A673 (cell line): ENCODE data around the gene SLAMF7. TPM values are rescaled to one million over a fixed set of nuclear protein-coding genes. Genes with fewer than 3 reads are reported as not detected.

ENCODE experiments used
- BruUV-seq: library from RNA; stranded (reverse); fragments of 400-500 nt; replicated peaks from 2 replicates; lab custom pipeline; 2021; lab: Mats Ljungman, UMichigan
- CTCF ChIA-PET: fragments of 300-600 bp; sonication (Branson Sonifier 250); formaldehyde crosslinking; loops from one replicate; lab custom pipeline; 2022; ENCODE audit warnings: antibody characterized with exemption; lab: Charles Lee
- POLR2A ChIA-PET: fragments of 300-600 bp; sonication (Branson Sonifier 250); formaldehyde crosslinking; loops from one replicate; lab custom pipeline; 2022; ENCODE audit warnings: antibody characterized with exemption; ENCODE audit not compliant: low non-redundant PET; lab: Charles Lee
- DNase-seq: peaks from one replicate; pipeline ENCODE4 v3.0.0-alpha.2; 2015; ENCODE audit warnings: low spot score
- H3K27ac ChIP-seq: fragments of 200-600 bp; sonication (generic); 2 replicates; pipeline ENCODE4 v1.5.1; 2016; ENCODE audit warnings: mixed run types, low read depth, mild to moderate bottlenecking, mixed read lengths, antibody characterized with exemption, low read length; ENCODE audit not compliant: poor library complexity, severe bottlenecking
- H3K27me3 ChIP-seq: fragments of 200-600 bp; sonication (generic); replicated peaks from 2 replicates; pipeline ENCODE4 v1.6.1; 2017; ENCODE audit warnings: mixed run types, low read depth, mild to moderate bottlenecking, mixed read lengths, antibody characterized with exemption, low read length; ENCODE audit not compliant: insufficient read depth, poor library complexity
- H3K36me3 ChIP-seq: fragments of 200-600 bp; sonication (generic); 2 replicates; pipeline ENCODE4 v1.6.1; 2016; ENCODE audit warnings: mixed run types, mild to moderate bottlenecking, mixed read lengths, antibody characterized with exemption, low read length; ENCODE audit not compliant: insufficient read depth, poor library complexity, severe bottlenecking
- H3K4me1 ChIP-seq: fragments of 200-600 bp; sonication (generic); 2 replicates; pipeline ENCODE4 v1.6.1; 2017; ENCODE audit warnings: mixed run types, mild to moderate bottlenecking, mixed read lengths, antibody characterized with exemption, low read length; ENCODE audit not compliant: insufficient read depth, poor library complexity, severe bottlenecking
- H3K4me3 ChIP-seq: fragments of 200-600 bp; sonication (generic); 2 replicates; pipeline ENCODE4 v1.5.1; 2016; ENCODE audit warnings: low read depth, mixed run types, mild to moderate bottlenecking, mixed read lengths, low read length; ENCODE audit not compliant: poor library complexity, severe bottlenecking
- H3K9me3 ChIP-seq: fragments of 200-600 bp; sonication (generic); 2 replicates; pipeline ENCODE4 v1.6.1; 2016; ENCODE audit warnings: mixed run types, low read depth, mild to moderate bottlenecking, mixed read lengths, antibody characterized with exemption, low read length; ENCODE audit not compliant: poor library complexity, severe bottlenecking
- EZH2 ChIP-seq: fragments of 200-600 bp; sonication (generic); IDR thresholded peaks from 2 replicates; pipeline ENCODE4 v1.6.1; 2017; ENCODE audit warnings: borderline replicate concordance, low read depth, mild to moderate bottlenecking, mixed read lengths, antibody characterized with exemption, low read length; ENCODE audit not compliant: poor library complexity, severe bottlenecking
- intact Hi-C: fragments of 100-400 bp; cut with micrococcal nuclease; formaldehyde crosslinking; loops from one replicate; pipeline ENCODE4 v1.10.0; 2022; ENCODE audit not compliant: unreplicated experiment
- total RNA-seq: library from RNA; stranded (reverse); gene quantifications from 2 replicates; pipeline ENCODE4 v1.2.3, GENCODE V29; 2021
- TF ChIP-seq, protein P1 (sequence below): fragments of 300-800, 200-600 bp; sonication (generic); conservative IDR thresholded peaks from 2 replicates; pipeline ENCODE4 v1.5.1; 2017; ENCODE audit warnings: low read depth, mild to moderate bottlenecking, antibody characterized with exemption, low read length, moderate library complexity, mixed read lengths

SLAMF7 gene
- total RNA-seq, 1 experiment from 2014 or later, result not detected

DNA sequence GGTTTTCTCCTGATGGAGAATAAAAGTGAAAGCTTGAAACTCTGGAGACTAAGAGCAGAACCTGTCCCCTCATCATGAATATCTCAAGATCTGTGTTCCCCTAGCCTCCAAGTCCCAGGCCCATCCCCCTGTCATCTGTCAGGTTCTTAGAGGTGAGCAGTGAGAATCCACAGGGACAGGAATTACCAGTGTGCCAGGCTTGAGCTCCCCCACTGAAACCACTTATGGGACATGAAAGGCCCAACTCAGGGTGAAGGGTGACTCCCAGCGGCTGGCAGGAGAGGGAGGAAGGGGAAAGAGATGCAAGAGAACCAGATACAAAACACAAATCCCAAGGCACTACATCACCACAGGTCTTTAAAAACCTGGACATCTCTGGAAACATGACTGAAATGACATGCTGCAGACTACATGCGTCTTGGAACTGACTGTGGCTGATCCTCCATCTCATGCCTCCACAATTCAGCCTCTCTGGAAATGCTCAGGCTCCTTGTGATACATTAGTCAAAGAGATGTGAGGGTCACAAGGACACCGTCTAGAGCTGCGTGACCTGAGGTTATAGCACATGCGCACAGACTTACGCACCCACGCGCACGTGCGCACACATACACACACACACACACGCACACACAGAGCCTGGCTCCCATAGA, 50.1 kb downstream of the SLAMF7 start:
- no peak for DNase-seq
- Histone ChIP-seq H3K27me3 (no peaks in the 10 kb centered on the region), H3K9me3 (no peaks in the 10 kb centered on the region), H3K4me1 (no peaks in the 10 kb centered on the region), H3K36me3 (no peaks in the 10 kb centered on the region), H3K27ac (no peak overlapping the region), H3K4me3 (no peak overlapping the region)
- no TSS peak for BruUV-seq
- intact Hi-C loops, result no loop called here
- TF ChIP-seq, protein P1, sequence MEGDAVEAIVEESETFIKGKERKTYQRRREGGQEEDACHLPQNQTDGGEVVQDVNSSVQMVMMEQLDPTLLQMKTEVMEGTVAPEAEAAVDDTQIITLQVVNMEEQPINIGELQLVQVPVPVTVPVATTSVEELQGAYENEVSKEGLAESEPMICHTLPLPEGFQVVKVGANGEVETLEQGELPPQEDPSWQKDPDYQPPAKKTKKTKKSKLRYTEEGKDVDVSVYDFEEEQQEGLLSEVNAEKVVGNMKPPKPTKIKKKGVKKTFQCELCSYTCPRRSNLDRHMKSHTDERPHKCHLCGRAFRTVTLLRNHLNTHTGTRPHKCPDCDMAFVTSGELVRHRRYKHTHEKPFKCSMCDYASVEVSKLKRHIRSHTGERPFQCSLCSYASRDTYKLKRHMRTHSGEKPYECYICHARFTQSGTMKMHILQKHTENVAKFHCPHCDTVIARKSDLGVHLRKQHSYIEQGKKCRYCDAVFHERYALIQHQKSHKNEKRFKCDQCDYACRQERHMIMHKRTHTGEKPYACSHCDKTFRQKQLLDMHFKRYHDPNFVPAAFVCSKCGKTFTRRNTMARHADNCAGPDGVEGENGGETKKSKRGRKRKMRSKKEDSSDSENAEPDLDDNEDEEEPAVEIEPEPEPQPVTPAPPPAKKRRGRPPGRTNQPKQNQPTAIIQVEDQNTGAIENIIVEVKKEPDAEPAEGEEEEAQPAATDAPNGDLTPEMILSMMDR, result no peak
- TF ChIP-seq EZH2, result no peak
- ChIA-PET CTCF (no interaction called here), POLR2A (no interaction called here)

- no peak overlapping the region for H3K27ac ChIP-seq
- H3K9me3 ChIP-seq, result no peaks in the 10 kb centered on the region
- TF ChIP-seq, protein P1, result no peak
- no peak for TF ChIP-seq EZH2
- ChIA-PET POLR2A (no interaction called here), CTCF (no interaction called here)
- no peaks in the 10 kb centered on the region for H3K4me1 ChIP-seq
- no peak for DNase-seq
- H3K36me3 ChIP-seq, result no peaks in the 10 kb centered on the region
- H3K4me3 ChIP-seq, result no peak overlapping the region
- no peaks in the 10 kb centered on the region for H3K27me3 ChIP-seq
- intact Hi-C loops, result no loop called here
- no TSS peak for BruUV-seq
Measured at GRCh38 chr1:160789702-160790611, 50.9 kb downstream of the SLAMF7 start.

GRCh38 chr1:160794376-160794775, 55.3 kb downstream of the SLAMF7 start:
- TF ChIP-seq EZH2, result no peak
- TF ChIP-seq, protein P1, result no peak
- ChIA-PET POLR2A (no interaction called here), CTCF (no interaction called here)
- Histone ChIP-seq H3K27me3 (no peaks in the 10 kb centered on the region), H3K36me3 (no peaks in the 10 kb centered on the region), H3K27ac (no peak overlapping the region), H3K9me3 (no peaks in the 10 kb centered on the region), H3K4me3 (no peak overlapping the region), H3K4me1 (no peaks in the 10 kb centered on the region)
- no TSS peak for BruUV-seq
- DNase-seq, result no peak
- intact Hi-C loops, result no loop called here
